ENCODE data around the gene IRS1.
A peak's percentile ranks its signal among the peaks of the same experiment; 100 is the strongest.

The IRS1 gene

GRCh38 chr2:226800941-226801784 is 1.5 kb upstream of the IRS1 start:
- Histone ChIP-seq H2AFZ (ENCODE audit: low read depth, low read length, severe bottlenecking) (peak overlapping the region; percentile 97), H3K9ac (ENCODE audit: low read length) (peak overlapping the region; percentile 93), H3K27ac (ENCODE audit: low read depth, low read length) (peak overlapping the region; percentile 85), H3K4me2 (ENCODE audit: low read depth, low read length, poor library complexity, severe bottlenecking) (peak overlapping the region; percentile 83), H3K9me3 (ENCODE audit: insufficient read depth, low read length) (no peaks in the 10 kb centered on the region), H3K4me3 (ENCODE audit: insufficient read depth, low read length, poor library complexity, severe bottlenecking) (peak overlapping the region; percentile 70), H3K9me2 (replicated peaks; ENCODE audit: insufficient read depth, low read length) (no peaks in the 10 kb centered on the region), H3K36me3 (ENCODE audit: low read length) (no peaks in the 10 kb centered on the region), H3K79me2 (ENCODE audit: insufficient read depth, low read length) (peaks cover 21% of the 10 kb centered on the region), H3K27me3 (ENCODE audit: low read length) (no peaks in the 10 kb centered on the region), H4K20me1 (ENCODE audit: low read depth, low read length) (no peaks in the 10 kb centered on the region), H3F3A (ENCODE audit: insufficient read depth) (peaks cover 24% of the 10 kb centered on the region)
- TF ChIP-seq CTCF (IDR thresholded peaks at IDR 0.05; ENCODE audit: insufficient read depth, low read length, poor library complexity, severe bottlenecking) (no peak), EZH2phosphoT487 (conservative IDR thresholded peaks at IDR 0.05; ENCODE audit: low read length) (no peak)

- H3K4me3 ChIP-seq (ENCODE audit: insufficient read depth, low read length, poor library complexity, severe bottlenecking): peak overlapping the region; percentile 70
- peaks cover 24% of the 10 kb centered on the region for H3F3A ChIP-seq (ENCODE audit: insufficient read depth)
- no peaks in the 10 kb centered on the region for H3K9me2 ChIP-seq (replicated peaks; ENCODE audit: insufficient read depth, low read length)
- no peaks in the 10 kb centered on the region for H4K20me1 ChIP-seq (ENCODE audit: low read depth, low read length)
- H3K9me3 ChIP-seq (ENCODE audit: insufficient read depth, low read length): no peaks in the 10 kb centered on the region
- peak overlapping the region; percentile 93 for H3K9ac ChIP-seq (ENCODE audit: low read length)
- TF ChIP-seq CTCF (IDR thresholded peaks at IDR 0.05; ENCODE audit: insufficient read depth, low read length, poor library complexity, severe bottlenecking): peak; percentile 23
- no peak for TF ChIP-seq EZH2phosphoT487 (conservative IDR thresholded peaks at IDR 0.05; ENCODE audit: low read length)
- no peaks in the 10 kb centered on the region for H3K27me3 ChIP-seq (ENCODE audit: low read length)
- H2AFZ ChIP-seq (ENCODE audit: low read depth, low read length, severe bottlenecking): peak overlapping the region; percentile 97
- peak overlapping the region; percentile 85 for H3K27ac ChIP-seq (ENCODE audit: low read depth, low read length)
- peaks cover 30% of the 10 kb centered on the region for H3K79me2 ChIP-seq (ENCODE audit: insufficient read depth, low read length)
- H3K4me2 ChIP-seq (ENCODE audit: low read depth, low read length, poor library complexity, severe bottlenecking): peak overlapping the region; percentile 83
- H3K36me3 ChIP-seq (ENCODE audit: low read length): no peaks in the 10 kb centered on the region
Measured at GRCh38 chr2:226799976-226800940, 638 bp upstream of the IRS1 start.

GRCh38 chr2:226798422-226799210 is 1.0 kb downstream of the IRS1 start:
- H3K79me2 ChIP-seq (ENCODE audit: insufficient read depth, low read length): peaks cover 46% of the 10 kb centered on the region
- H3K9me2 ChIP-seq (replicated peaks; ENCODE audit: insufficient read depth, low read length): no peaks in the 10 kb centered on the region
- peak overlapping the region; percentile 59 for H2AFZ ChIP-seq (ENCODE audit: low read depth, low read length, severe bottlenecking)
- H3F3A ChIP-seq (ENCODE audit: insufficient read depth): peaks cover 30% of the 10 kb centered on the region
- no peaks in the 10 kb centered on the region for H3K27me3 ChIP-seq (ENCODE audit: low read length)
- peak overlapping the region; percentile 85 for H3K4me3 ChIP-seq (ENCODE audit: insufficient read depth, low read length, poor library complexity, severe bottlenecking)
- no peaks in the 10 kb centered on the region for H4K20me1 ChIP-seq (ENCODE audit: low read depth, low read length)
- peak overlapping the region; percentile 85 for H3K27ac ChIP-seq (ENCODE audit: low read depth, low read length)
- no peaks in the 10 kb centered on the region for H3K9me3 ChIP-seq (ENCODE audit: insufficient read depth, low read length)
- TF ChIP-seq EZH2phosphoT487 (conservative IDR thresholded peaks at IDR 0.05; ENCODE audit: low read length): no peak
- TF ChIP-seq CTCF (IDR thresholded peaks at IDR 0.05; ENCODE audit: insufficient read depth, low read length, poor library complexity, severe bottlenecking): peak; percentile 60
- peak overlapping the region; percentile 93 for H3K9ac ChIP-seq (ENCODE audit: low read length)
- no peaks in the 10 kb centered on the region for H3K36me3 ChIP-seq (ENCODE audit: low read length)
- peak overlapping the region; percentile 63 for H3K4me2 ChIP-seq (ENCODE audit: low read depth, low read length, poor library complexity, severe bottlenecking)

Measured in SU-DHL-6 (cell line).